ENCODE measurements around the gene WDR47.

The WDR47 gene

DNA sequence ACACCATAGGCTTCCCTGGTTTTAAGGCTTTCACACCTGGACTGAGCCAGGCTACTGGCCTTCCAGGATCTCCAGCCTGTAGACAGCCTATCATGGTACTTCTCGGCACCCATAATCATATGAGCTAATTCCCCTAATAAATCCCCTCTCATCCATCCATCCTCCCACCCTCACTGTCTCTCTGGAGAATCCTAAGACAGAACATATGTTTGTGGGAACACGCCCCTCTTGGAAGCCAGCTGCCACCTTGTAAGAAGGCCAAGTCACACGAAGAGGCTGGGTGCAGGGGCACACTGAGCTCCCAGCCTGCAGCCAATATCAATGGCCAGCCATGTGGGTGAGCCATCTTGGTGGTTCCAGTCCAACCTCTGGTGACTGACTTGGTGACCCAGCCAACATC, 86.0 kb downstream of the WDR47 start:
- DNase-seq (ENCODE audit: low read depth), result no peak
- no peak for TF ChIP-seq CTCF (conservative IDR thresholded peaks at IDR 0.05; ENCODE audit: control insufficient read depth, insufficient read depth, low read depth, low read length)
- no peak overlapping the region for H3K4me3 ChIP-seq (ENCODE audit: control insufficient read depth, low read depth, low read length)

GRCh38 chr1:108955111-108955510, 86.8 kb downstream of the WDR47 start:
- TF ChIP-seq CTCF (conservative IDR thresholded peaks at IDR 0.05; ENCODE audit: control insufficient read depth, insufficient read depth, low read depth, low read length), result no peak
- H3K4me3 ChIP-seq (ENCODE audit: control insufficient read depth, low read depth, low read length), result no peak overlapping the region
- no peak for DNase-seq (ENCODE audit: low read depth)

- no peak for DNase-seq (ENCODE audit: low read depth)
- no peak for TF ChIP-seq CTCF (conservative IDR thresholded peaks at IDR 0.05; ENCODE audit: control insufficient read depth, insufficient read depth, low read depth, low read length)
- H3K4me3 ChIP-seq (ENCODE audit: control insufficient read depth, low read depth, low read length), result no peak overlapping the region
Measured at GRCh38 chr1:108953452-108953851, 88.5 kb downstream of the WDR47 start.

GRCh38 chr1:108951242-108951641, 90.7 kb downstream of the WDR47 start:
- TF ChIP-seq CTCF (conservative IDR thresholded peaks at IDR 0.05; ENCODE audit: control insufficient read depth, insufficient read depth, low read depth, low read length), result no peak
- no peak for DNase-seq (ENCODE audit: low read depth)
- H3K4me3 ChIP-seq (ENCODE audit: control insufficient read depth, low read depth, low read length), result no peak overlapping the region

DNA sequence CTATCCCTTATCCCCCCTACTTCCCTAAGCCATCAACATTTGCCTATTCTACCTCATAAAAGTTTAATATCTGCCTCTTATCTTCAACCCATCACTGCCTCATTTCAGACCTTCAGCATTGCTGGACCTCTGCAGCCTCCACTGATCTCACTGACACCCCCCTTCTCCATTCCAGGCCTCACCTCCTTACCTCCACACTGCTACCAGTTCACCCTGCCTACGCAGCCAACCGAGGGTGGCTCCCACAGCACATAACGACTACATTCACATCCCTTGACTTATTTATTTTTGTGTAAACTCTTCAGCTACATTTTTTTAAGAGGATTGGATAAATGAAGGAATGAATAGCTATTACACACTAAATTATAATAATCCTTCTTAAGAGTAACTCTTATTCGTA, 92.9 kb downstream of the WDR47 start:
- no peak overlapping the region for H3K4me3 ChIP-seq (ENCODE audit: control insufficient read depth, low read depth, low read length)
- no peak for DNase-seq (ENCODE audit: low read depth)
- no peak for TF ChIP-seq CTCF (conservative IDR thresholded peaks at IDR 0.05; ENCODE audit: control insufficient read depth, insufficient read depth, low read depth, low read length)

DNA sequence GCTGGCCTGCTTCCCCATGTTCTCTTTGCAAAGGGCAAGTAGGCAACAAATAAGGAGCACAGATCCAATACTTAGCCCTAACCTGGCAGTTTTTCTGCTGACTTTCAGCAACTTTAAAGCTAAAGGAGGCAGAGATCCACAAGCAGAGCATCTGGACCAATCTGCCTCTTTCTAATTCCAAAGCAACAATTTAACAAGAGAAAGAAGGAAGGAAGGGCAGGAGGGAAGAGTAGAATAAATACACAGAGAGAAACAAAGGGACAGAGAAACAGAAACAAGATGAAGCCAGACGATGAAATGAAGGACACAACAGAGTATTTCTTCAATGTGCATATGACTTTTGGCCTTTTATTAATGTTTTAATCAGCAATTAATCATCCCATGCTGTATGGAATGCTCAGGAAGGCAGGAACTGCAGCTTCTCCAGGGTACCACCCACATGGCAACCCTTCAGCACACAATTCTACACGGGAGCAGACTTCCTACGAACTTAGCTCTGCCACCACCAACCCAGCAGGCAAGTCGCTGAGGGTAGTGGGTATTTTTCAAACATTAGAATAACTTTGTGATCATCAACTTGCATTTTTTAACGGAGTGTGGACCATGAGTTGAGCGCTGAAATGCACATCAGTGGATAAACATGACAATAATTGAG, 93.9 kb downstream of the WDR47 start:
- H3K4me3 ChIP-seq (ENCODE audit: control insufficient read depth, low read depth, low read length), result no peak overlapping the region
- peak; percentile 20 for DNase-seq (ENCODE audit: low read depth)
- no peak for TF ChIP-seq CTCF (conservative IDR thresholded peaks at IDR 0.05; ENCODE audit: control insufficient read depth, insufficient read depth, low read depth, low read length)

DNA sequence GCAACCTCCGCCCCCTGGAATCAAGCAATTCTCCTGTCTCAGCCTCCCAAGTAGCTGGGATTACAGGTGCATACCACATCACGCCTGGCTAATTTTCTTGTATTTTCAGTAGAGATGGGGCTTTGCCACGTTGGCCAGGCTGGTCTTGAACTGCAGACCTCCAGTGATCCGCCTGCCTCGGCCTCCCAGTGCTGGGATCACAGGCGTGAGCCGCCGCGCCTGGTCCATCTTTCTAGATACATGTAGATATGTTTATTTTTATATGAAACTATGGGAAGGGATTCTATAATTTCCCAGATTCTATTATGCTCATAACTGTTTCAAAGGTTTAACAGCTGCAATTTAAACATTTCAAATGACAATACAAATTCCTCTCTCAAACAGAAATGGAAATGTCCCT, 105.7 kb downstream of the WDR47 start:
- no peak overlapping the region for H3K4me3 ChIP-seq (ENCODE audit: control insufficient read depth, low read depth, low read length)
- TF ChIP-seq CTCF (conservative IDR thresholded peaks at IDR 0.05; ENCODE audit: control insufficient read depth, insufficient read depth, low read depth, low read length), result no peak
- no peak for DNase-seq (ENCODE audit: low read depth)
